ENCODE results near the gene SYT1. TPM values are rescaled to one million over a fixed set of nuclear protein-coding genes. Genes with fewer than 3 reads are reported as not detected.

SYT1 gene
- total and polyA plus RNA-seq, 8 donors = 0.16 to 1.2 (median 0.26) TPM

DNA sequence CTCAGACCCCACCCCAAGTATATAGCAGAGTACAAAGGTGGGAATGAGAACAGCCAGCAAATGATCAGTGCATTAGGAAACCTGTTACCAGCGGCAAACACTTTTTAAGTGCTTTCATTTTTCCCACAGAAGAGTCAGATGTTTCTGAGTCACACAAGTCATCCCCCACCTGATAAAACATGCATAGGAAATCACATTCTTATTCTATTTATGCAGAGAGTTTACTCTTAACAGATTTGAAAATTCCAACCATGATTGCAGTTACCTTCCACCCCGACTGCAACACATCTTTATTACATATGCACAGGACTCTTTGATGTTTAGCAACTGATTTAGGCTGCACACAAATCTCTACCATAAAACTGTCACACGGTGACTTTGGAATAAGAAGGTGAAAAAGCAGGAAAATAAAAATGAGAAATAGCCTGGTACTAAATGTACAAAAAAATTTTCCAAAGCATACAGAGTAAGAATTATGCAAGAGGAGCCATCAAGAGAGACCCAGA lies 589.8 kb downstream of the SYT1 start:
- peak in 1 of 4 donors; percentile 50 for ATAC-seq
- Histone ChIP-seq H3K36me3 (no peaks in the 10 kb centered on the region), H3K27me3 (no peaks in the 10 kb centered on the region), H3K4me1 (no peaks in the 10 kb centered on the region), H3K9me3 (no peaks in the 10 kb centered on the region), H3K27ac (no peak overlapping the region), H3K4me3 (no peak overlapping the region)
- TF ChIP-seq, protein P1, sequence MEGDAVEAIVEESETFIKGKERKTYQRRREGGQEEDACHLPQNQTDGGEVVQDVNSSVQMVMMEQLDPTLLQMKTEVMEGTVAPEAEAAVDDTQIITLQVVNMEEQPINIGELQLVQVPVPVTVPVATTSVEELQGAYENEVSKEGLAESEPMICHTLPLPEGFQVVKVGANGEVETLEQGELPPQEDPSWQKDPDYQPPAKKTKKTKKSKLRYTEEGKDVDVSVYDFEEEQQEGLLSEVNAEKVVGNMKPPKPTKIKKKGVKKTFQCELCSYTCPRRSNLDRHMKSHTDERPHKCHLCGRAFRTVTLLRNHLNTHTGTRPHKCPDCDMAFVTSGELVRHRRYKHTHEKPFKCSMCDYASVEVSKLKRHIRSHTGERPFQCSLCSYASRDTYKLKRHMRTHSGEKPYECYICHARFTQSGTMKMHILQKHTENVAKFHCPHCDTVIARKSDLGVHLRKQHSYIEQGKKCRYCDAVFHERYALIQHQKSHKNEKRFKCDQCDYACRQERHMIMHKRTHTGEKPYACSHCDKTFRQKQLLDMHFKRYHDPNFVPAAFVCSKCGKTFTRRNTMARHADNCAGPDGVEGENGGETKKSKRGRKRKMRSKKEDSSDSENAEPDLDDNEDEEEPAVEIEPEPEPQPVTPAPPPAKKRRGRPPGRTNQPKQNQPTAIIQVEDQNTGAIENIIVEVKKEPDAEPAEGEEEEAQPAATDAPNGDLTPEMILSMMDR (IDR thresholded peaks at IDR 0.05) = no peak
- intact Hi-C loops (cut with DNase I) = no loop called here
- DNase-seq = no peak
- WGBS, 2 donors = 44 to 50% methylated on average over 3 of the region's 3 CpGs
- FAIRE-seq = no peak

- FAIRE-seq (no peak), ATAC-seq (peak in 2 of 4 donors; percentile 20 to 39), DNase-seq (no peak)
- TF ChIP-seq, protein P1 (IDR thresholded peaks at IDR 0.05) = no peak
- H3K9me3 ChIP-seq = no peaks in the 10 kb centered on the region
- H3K4me1 ChIP-seq = no peaks in the 10 kb centered on the region
- intact Hi-C loops (cut with DNase I) = no loop called here
- 71 to 88% methylated on average over 2 of the region's 2 CpGs for WGBS, 2 donors
- H3K36me3 ChIP-seq = no peaks in the 10 kb centered on the region
- no peak overlapping the region for H3K27ac ChIP-seq
- H3K27me3 ChIP-seq = no peaks in the 10 kb centered on the region
- H3K4me3 ChIP-seq = no peak overlapping the region
Observed at GRCh38 chr12:79455286-79455685, 590.7 kb downstream of the SYT1 start.

DNA sequence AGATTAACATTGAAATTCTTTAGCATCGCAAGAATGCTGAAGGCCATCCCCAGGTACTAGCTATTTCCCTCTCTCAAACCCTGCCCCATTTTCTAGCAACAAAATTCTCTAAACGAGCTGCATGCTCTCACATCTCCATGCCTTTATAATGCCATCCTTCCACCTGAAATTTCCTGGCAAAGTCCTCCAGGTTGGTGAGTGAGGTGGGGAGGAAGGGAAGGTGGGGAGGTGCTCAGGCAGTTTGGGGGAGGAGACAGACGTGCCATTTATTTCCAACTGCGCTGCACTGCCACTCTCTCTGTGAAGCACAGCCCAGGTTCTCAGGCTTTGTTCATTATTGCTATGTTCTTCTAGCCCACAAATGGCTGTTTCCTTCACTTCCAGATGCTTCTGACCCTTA lies 617.7 kb downstream of the SYT1 start:
- ATAC-seq = peak in 1 of 4 donors; percentile 45

DNA sequence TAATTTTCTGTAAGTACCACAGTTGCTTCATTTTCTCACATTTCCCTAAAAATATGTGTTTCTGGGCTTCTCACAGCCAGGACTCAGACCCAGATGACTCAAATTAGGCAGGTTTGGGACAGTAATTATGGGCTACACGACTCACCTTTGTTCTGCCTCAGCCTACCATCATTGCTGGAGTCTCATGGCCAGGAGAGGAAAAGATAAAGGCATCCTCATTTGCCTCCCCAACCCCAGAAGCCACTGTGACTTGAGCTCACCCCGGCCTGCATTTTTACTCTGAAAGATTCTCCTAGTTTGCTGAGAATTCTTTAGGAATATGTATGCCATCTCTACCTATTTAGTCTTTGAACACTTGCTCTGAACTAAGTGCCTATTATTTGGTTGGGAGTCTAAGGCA lies 618.3 kb downstream of the SYT1 start:
- peaks cover 0 to 3% (median 2%) of the 10 kb centered on the region in 3 donors for H3K4me1 ChIP-seq
- FAIRE-seq = no peak
- no peak for DNase-seq
- intact Hi-C loops (cut with DNase I) = no loop called here
- TF ChIP-seq, protein P1 (IDR thresholded peaks at IDR 0.05) = no peak
- H3K36me3 ChIP-seq = no peaks in the 10 kb centered on the region
- peaks cover 0 to 2% (median 0%) of the 10 kb centered on the region in 4 donors for H3K27me3 ChIP-seq
- H3K4me3 ChIP-seq = no peak overlapping the region
- no peak overlapping the region for H3K27ac ChIP-seq
- ATAC-seq = no peak
- 87 to 88% methylated on average over 2 of the region's 2 CpGs for WGBS, 2 donors
- H3K9me3 ChIP-seq = no peaks in the 10 kb centered on the region

More for the DNA sequence above, 617.7 kb downstream of the SYT1 start:
- TF ChIP-seq, protein P1 (IDR thresholded peaks at IDR 0.05) = no peak
- Histone ChIP-seq H3K27me3 (peaks cover 0 to 2% (median 0%) of the 10 kb centered on the region in 4 donors), H3K27ac (no peak overlapping the region), H3K36me3 (no peaks in the 10 kb centered on the region), H3K4me1 (no peaks in the 10 kb centered on the region), H3K9me3 (no peaks in the 10 kb centered on the region), H3K4me3 (no peak overlapping the region)
- intact Hi-C loops (cut with DNase I) = no loop called here
- DNase-seq = no peak
- no peak for FAIRE-seq
- 51 to 57% methylated on average over 4 of the region's 4 CpGs for WGBS, 2 donors

DNA sequence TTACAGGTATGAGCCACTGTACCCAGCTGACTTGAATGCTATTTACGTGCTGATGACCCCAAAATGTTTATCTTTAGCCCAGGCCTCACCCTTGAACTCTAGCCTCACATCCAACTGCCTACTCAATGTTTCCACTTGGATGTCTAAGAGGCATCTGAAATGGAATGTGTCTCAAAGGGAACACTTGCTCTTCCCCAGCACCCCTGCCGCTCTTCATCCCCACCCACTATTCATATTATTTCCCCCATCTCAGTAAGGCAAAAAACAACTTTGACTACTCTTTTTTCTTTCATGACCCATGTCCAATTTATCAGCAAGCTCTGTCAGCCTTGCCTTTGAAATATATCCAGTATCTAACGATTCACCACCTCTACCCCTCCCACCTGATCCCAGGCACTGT lies 621.6 kb downstream of the SYT1 start:
- no peak for FAIRE-seq
- H3K4me3 ChIP-seq = no peak overlapping the region
- no peaks in the 10 kb centered on the region for H3K36me3 ChIP-seq
- intact Hi-C loops (cut with DNase I) = no loop called here
- H3K27ac ChIP-seq = no peak overlapping the region
- no peaks in the 10 kb centered on the region for H3K27me3 ChIP-seq
- 68 to 73% methylated on average over 3 of the region's 3 CpGs for WGBS, 2 donors
- ATAC-seq = no peak
- no peaks in the 10 kb centered on the region for H3K9me3 ChIP-seq
- H3K4me1 ChIP-seq = peaks cover 0 to 6% (median 6%) of the 10 kb centered on the region in 3 donors
- TF ChIP-seq, protein P1 (IDR thresholded peaks at IDR 0.05) = no peak
- no peak for DNase-seq
